HL-60/S4 treated with retinoic acid at 250 ng/mL for 4 days and 3 days (cell line): ENCODE results near the gene TMEM109.

ENCODE experiments used
- in situ Hi-C: fragments of 300-500 bp; cut with MboI; formaldehyde crosslinking; loops from 2 replicates; pipeline ENCODE4 v1.7.0; 2022; ENCODE audit warnings: low sequenced_read_pairs

The TMEM109 gene

DNA sequence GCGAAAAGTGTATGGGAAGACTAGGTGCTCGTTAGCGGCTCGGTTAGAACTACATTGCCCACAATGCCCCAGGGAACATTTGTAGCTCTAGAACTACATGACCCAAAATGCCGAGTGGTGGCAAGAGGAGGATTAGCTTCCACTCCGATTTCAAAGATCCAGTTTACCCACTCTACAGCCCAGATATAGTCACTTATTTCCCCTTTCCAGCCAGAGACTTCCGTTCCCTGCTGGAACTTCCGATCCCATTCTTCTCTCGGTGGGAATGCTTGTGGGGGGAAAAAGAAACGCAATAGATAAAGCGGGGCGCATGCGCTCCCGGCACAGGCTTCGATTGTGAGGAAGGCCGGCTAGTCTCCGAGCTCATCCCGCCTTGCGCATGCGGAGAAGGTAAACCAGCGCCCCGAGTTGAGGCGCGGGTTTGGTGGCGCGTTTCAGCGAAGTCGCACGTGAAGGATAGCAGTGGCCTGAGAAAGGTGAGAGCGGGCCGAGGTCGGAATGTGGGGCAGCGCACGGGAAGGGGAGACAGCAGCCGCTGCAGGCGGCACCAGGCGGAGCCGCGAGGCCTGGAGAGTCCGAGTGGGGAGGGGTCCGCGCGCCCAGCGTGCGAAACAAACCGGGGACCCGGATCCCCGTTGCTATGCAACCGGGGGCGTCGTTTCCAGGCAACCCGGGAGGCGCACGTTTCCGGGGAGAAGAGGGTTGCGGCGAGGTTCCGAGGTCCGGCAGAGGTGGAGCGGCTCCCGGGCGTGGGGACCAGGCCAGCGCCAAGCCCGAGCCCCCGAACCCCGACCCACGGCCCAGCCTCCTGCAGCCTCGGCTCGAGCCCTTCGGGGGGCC lies at the start of gene TMEM109:
TSS of gene TMEM109 (plus strand) at position 366 of the 840 bp plus-strand sequence. CDS start 5,536 bp downstream, outside the sequence.
- in situ Hi-C loops = no loop called here

- in situ Hi-C loops = no loop called here
Observed at GRCh38 chr11:60864856-60865513, 49.0 kb upstream of the TMEM109 start.

DNA sequence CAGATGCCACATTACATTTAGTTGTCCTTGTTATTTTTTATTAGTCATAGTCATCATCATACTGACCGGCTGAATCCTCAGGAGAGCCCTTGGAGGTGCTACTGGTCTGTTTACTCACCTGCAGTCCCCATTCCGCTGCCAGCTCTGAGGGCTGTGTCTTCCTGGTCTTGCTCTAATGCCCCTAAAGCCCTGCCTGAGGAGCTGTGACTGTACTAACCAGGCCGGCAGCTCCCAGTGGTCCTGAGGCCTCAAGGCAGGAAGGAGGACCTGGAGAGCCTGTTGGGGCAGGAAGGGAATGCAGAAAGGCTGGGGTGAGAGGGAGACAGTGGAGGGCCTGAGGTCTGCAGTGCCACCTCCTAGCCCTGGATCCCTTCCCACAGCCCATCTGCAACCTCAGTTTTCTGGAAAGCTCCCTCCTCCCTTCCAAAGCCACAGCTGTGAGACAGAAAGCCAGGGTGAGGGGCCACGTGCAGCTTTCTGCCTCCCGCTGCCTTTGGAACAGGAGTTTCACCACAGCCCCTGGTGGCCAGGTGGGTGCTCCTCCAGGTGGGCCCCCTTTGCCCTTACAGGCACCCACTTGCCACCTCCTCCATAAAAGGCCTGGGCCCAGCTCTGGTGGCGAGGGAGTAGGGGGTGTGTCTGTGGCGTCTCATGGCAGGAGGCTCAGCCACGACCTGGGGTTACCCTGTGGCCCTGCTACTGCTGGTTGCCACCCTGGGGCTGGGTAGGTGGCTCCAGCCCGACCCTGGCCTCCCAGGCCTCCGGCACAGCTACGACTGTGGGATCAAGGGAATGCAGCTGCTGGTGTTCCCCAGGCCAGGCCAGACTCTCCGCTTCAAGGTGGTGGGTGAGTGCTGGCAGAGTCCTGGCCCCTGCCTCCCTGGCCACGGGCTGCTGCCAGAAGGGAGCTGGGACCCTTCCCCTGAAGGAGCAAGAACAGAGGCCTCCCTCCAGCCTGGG lies 46.8 kb upstream of the TMEM109 start, which contains the start of gene ZP1:
TSS of gene ZP1 (plus strand) at position 632 of the 960 bp plus-strand sequence. CDS start at position 652, 20 bp downstream.
- in situ Hi-C loops = no loop called here

GRCh38 chr11:60867871-60868681 lies 45.9 kb upstream of the TMEM109 start:
- in situ Hi-C loops = no loop called here

DNA sequence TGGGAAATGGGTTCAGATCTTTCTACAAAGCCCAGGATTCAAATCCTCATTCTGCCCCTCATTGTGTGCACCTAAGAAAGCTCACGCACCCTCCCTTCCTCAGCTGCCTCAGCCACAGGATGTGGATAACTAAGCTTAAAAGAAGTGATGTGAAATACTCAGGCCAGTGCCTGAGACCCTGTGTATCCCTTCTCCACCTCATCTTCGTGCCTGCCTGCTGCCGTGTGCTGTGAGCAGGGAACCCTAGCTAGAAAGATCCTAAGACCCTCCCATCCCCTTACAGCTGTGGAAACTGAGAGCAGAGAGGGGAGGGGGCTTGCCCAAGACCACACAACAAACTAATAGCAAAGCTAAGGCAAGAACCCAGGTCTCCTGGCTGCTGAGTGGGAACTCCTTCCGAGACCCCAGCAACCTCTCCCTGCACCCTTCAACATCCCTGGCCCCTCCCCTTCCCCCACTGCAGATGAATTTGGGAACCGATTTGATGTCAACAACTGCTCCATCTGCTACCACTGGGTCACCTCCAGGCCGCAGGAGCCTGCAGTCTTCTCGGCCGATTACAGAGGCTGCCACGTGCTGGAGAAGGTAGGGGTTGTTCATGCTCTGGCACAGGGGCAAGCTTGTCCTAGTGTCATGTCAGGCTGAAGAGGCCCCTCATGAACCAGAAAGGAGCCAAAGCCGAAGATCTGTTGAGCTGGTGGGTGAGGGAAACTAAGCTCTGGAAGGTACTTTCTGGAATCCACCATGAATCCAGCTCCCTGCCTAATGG lies 45.1 kb upstream of the TMEM109 start:
- in situ Hi-C loops = no loop called here

- in situ Hi-C loops = no loop called here
Observed at GRCh38 chr11:60869451-60869825, 44.5 kb upstream of the TMEM109 start.

DNA sequence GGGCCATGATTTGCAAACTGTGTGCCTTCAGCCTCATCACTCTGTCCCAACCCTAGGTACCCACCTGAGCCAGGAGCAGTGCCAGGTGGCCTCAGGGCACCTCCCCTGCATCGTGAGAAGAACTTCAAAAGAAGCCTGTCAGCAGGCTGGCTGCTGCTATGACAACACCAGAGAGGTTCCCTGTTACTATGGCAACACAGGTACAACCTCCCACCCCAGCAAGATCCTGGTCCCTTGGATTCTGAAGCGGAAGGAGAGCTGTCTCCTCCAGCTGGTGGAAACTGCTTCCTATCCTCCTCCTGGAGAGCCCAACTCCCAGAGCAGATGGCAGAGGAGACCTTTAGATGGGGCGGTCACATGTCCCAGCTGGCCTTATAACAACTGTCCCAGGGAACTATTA lies 43.7 kb upstream of the TMEM109 start:
- in situ Hi-C loops = no loop called here

DNA sequence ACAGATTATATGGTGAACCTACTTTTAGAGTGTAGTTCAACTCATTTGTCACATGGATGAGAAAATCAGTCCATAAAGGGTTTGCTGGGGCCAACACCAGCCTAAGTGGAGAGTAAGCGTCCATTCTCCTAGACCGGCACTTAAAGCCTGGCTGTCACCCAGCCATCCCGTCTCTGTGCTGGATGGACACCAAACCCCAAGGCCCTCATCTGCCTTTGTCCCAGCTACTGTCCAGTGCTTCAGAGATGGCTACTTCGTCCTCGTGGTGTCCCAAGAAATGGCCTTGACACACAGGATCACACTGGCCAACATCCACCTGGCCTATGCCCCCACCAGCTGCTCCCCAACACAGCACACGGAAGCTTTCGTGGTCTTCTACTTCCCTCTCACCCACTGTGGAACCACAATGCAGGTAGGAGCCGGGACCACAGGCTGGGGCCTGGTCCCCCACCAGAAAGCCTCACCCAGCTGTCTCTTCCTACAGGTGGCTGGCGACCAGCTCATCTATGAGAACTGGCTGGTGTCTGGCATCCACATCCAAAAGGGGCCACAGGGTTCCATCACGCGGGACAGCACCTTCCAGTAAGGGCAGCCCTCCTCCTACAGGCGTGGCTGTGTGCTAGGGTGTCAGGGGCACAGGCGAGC lies 43.1 kb upstream of the TMEM109 start:
- in situ Hi-C loops = no loop called here

DNA sequence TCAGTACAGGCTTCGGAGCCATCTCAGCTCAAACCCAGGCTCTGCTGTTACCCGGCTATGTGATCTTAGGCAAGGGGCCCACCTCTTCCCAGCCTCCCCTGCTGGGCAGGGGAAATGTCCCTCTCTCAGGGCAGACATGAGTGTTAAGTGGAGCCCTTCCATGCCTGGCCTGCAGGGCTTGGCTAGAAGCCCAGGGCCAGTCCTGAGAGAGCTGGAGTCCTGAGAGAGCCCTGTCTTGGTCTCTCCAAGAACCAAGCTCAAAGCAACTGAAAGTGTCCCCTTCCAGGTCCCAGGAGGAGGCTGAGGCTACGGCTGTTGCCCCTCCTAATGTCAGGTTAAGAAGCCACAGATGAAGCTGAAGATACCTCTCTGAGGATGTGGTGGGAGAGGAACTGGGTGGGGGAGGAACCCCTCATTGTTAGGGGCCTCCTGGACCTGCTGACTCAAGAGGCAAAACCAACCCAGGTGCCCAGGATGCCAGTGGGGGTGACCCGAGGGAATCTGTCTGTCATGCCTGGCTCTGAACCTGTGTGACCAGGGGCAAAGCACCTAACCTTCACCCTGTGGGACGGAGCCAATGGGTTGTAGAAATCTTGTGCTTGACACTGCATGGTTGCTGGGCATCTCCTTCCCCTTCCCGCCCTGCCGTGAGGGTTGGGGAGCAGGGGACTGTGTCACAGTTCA lies 42.4 kb upstream of the TMEM109 start:
- in situ Hi-C loops = no loop called here

DNA sequence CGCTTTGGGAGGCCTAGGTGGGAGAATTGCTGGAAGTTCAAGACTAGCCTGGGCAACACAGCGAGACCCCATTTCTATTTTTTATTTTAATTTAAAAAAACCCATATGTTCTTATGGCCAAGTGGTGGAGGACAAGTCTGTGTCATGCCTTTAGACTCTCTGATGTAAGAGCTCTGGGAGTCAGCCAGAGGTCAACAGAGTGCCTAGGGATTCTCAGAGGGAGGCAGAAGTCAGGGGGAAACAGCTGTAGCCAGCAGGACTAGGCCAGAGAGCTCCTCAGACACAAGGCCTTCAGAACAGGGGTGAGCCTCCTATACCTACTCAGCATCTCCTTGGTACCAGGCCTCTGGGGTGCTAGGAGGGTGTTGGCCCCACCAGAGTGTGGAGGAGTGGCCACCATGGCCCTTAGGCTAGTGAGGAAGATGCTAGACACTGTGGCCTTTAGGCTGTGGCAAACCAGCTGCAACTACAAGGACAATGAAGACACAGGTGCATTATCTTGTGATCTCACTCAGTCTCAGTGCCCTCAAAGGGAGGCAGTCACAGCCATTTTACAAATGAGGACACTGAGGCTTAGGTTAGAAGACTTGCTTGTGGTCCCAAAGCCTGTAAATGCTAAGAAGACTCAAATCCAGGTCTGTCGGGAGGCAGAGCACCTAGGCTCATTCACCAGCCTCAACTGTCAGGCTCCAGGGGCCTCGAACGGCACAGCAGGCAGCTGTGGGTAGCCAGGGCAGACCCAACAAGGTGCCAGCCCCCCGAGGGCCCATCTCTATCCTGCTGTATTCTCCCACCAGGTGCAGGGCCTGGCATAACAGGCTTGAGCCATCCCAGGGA lies 41.6 kb upstream of the TMEM109 start:
- in situ Hi-C loops = no loop called here

DNA sequence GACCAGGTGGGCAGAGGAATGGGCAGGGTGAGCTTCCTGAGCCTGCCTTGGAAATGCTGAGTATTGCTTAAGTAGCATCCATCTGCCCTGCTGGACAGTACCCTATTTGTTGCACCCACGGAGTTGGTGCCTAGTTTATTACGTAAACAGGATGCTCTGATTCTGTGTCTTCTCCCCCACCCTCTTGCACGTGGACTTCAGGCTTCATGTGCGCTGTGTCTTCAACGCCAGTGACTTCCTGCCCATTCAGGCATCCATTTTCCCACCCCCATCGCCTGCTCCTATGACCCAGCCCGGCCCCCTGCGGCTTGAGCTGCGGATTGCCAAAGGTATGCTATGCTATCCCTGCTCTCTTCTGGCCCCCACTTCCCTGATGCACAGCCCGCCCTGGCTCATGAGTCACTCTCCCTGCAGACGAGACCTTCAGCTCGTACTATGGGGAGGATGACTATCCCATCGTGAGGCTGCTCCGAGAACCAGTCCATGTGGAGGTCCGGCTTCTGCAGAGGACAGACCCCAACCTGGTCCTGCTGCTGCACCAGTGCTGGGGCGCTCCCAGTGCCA lies 40.9 kb upstream of the TMEM109 start:
- in situ Hi-C loops = no loop called here

DNA sequence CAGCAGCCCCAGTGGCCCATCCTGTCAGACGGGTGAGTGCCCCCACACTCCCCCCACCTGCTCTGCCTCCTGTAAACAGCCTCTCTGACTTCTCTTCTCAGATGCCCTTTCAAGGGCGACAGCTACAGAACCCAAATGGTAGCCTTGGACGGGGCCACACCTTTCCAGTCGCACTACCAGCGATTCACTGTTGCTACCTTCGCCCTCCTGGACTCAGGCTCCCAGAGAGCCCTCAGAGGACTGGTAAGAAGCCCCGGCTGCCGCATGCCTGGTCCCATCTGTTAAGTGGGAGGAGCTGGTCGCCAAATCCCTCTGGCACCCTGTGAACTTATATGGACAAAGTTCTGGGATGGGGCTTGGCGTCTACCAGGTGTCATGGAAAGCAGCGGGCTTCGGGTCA lies 40.4 kb upstream of the TMEM109 start:
- in situ Hi-C loops = no loop called here

DNA sequence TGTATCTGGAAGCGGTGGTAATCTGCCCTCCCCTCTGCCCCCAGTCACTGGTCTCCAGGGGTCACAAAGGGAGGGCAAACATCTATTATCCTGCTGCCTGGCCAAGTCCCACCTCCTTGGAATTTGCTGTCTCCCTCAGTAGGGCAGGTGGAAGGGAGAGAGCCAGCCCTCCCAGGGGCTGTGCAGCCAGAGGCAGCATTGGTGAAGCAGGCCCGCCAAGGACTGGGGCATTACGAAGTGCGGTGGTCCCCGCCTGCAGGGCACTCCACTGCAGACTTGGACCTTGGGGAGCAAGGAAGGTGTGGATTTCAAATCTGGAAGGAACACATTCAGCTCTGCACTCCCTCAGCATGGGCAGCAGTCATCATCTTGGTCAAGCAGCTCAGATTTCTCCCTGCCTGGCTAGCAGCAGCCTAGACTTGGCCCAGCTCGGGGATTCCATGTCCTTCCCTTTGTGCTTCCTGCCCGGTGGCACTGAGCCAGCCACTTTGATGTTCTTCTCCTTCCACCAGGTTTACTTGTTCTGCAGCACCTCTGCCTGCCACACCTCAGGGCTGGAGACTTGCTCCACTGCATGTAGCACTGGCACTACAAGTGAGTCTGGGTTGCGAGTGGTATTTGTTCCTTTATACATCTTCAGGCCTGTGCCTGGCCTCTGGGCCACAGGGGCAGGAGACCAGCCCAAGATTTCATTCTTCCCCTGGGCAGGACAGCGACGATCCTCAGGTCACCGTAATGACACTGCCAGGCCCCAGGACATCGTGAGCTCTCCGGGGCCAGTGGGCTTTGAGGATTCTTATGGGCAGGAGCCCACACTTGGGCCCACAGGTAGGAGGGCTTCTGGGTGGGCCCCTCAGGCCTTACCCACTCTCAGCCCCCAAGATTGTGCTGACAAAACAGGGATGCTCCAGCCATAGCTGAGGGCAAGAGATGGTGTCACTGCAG lies 39.3 kb upstream of the TMEM109 start:
- in situ Hi-C loops = no loop called here

GRCh38 chr11:60875366-60876167 lies 38.4 kb upstream of the TMEM109 start:
- in situ Hi-C loops = no loop called here

- in situ Hi-C loops = no loop called here
Observed at GRCh38 chr11:60876168-60876485, 37.8 kb upstream of the TMEM109 start.
